Astrocyte of the spinal cord (primary cell): ENCODE results near the gene LACTBL1.
"Not testable (repeated sequence)": the region's sequence is repeated elsewhere in the genome, so short reads cannot be mapped to it uniquely, and the experiment has no call there.

Experiments used
- DNase-seq: peaks from one replicate; pipeline ENCODE4 v3.0.0; 2011; ENCODE audit warnings: low read depth, low spot score
- H3K4me3 ChIP-seq: 2 replicates; pipeline ENCODE4 v1.5.1; 2011; ENCODE audit warnings: low read depth, mild to moderate bottlenecking, low read length, moderate library complexity
- CTCF ChIP-seq: IDR thresholded peaks from 2 replicates; pipeline ENCODE4 v1.5.1; 2012; ENCODE audit warnings: low read depth, mild to moderate bottlenecking, low read length, inconsistent platforms
- in situ Hi-C: cut with HindIII; loops from 2 replicates; pipeline ENCODE4 v1.10.0; 2017; ENCODE audit warnings: low sequenced_read_pairs

The LACTBL1 gene

GRCh38 chr1:22955146-22955545 lies 17.5 kb downstream of the LACTBL1 start:
- no peak for TF ChIP-seq CTCF

GRCh38 chr1:22953740-22954141 lies 18.9 kb downstream of the LACTBL1 start:
- DNase-seq = no peak
- H3K4me3 ChIP-seq = no peak overlapping the region
- in situ Hi-C loops = no loop called here
- TF ChIP-seq CTCF = no peak

More at GRCh38 chr1:22955146-22955545, 17.5 kb downstream of the LACTBL1 start:
- H3K4me3 ChIP-seq = no peak overlapping the region
- no peak for DNase-seq
- in situ Hi-C loops = no loop called here

DNA sequence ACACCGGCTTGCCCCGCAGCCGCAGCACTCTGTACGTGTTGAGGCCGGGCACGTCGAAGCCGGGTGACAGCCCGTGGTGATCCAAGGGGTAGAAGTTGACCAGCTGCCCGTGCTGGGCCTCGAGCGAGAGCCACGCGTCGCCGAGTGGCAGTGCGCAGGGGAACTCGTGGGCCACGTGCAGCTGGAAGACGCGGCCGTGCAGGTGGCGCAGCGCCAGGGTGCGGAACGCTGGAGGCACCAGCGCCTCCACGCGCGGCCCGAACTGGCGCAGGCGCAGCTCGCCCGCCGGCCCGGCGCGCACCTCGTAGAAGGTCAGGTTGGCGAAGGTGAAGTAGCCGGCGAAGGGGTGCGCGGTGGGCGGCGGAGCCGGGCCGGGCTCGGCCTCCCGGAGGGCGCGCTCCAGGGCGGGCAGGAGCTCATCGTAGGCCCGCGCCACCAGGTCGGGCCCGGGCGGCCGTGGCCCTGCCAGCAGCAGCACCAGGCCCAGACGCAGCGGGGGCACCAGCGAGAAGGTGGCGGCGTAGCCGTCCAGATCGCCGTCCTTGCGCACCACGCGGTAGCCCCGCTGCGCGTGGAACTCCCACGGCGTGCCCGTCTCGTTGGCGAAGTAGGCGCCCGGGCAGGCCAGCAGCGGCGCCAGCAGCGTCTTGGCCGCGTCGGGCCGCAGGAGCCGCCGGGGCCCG lies 19.5 kb downstream of the LACTBL1 start:
- no peak for DNase-seq
- H3K4me3 ChIP-seq = no peak overlapping the region
- in situ Hi-C loops = no loop called here
- TF ChIP-seq CTCF = no peak

DNA sequence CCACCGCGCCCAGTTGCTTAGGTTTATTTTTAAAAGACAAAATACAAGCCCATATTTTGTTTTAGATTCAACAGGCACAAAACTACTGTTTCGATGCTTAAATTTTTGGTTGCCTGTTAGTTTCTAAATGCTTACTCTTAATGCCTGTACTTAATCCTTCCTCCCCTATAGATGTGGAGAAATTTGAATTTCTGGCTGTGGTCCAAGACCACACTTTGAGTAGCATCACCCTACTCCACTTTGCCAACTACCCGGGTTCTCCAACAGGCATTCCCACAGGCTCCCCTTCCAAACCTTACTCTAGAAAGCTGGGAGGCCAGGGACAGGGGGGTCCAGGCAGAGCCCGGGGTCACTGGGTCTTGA lies 20.0 kb downstream of the LACTBL1 start:
- in situ Hi-C loops = no loop called here
- TF ChIP-seq CTCF = no peak
- H3K4me3 ChIP-seq = no peak overlapping the region
- no peak for DNase-seq

GRCh38 chr1:22951796-22952195 lies 20.9 kb downstream of the LACTBL1 start:
- TF ChIP-seq CTCF = no peak
- H3K4me3 ChIP-seq = no peak overlapping the region
- in situ Hi-C loops = no loop called here
- no peak for DNase-seq

DNA sequence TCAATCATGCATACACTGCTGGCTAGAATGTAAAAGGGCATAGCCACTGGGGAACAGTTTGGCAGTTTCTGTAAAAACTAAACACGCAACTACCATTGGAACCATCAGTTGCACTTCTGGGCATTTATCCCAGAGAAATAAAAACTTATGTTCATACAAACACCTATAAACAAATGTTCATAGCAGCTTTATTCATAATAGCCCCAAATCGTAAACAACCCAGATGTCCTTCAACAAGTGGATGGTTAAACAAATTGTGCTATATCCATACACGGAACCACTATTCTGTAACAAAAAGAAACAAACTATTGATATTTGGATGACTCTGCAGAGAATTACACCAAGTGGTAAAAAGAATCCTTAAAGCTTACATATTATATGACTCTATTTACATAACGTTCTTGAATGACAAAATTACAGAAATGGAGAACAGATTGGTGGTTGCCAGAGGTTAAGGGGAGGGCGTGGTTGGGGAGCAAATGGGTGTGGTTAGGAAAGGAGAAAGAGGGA lies 22.8 kb downstream of the LACTBL1 start:
- in situ Hi-C loops = no loop called here
- TF ChIP-seq CTCF = no peak
- H3K4me3 ChIP-seq = no peak overlapping the region
- DNase-seq = no peak

DNA sequence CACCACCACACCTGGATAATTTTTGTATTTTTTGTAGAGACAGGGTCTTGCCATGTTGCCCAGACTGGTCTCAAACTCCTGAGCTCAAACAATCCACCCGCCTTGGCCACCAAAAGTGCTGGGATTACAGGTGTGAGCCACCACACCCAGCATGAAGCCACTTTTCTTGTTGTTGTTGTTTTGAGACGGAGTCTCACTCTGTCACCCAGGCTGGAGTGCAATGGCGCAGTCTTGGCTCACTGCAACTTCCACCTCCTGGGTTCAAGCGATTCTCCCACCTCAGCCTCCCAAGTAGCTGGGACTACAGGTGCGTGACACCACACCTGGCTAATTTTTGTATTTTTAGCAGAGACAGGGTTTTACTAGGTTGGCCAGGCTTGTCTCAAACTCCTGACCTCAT lies 27.5 kb downstream of the LACTBL1 start:
- in situ Hi-C loops, H3K4me3 ChIP-seq, DNase-seq: not testable (repeated sequence)
